A549 (cell line): Measurements from ENCODE around the gene PRKD3. TPM values are rescaled to one million over a fixed set of nuclear protein-coding genes. Genes with fewer than 3 reads are reported as not detected.

Experiments
- ATAC-seq, 2 experiments: fragments of 200-7000 bp in 1 of 2; fragments of >200 bp in 1 of 2; cut with Nextera tagmentation in 1 of 2; cut with Tn5 transposase in 1 of 2; 3 replicates each; pipeline versions ENCODE4 v1.8.0 to v1.9.1; 2018 to 2020; ENCODE audit warnings: mild to moderate bottlenecking in 1 of 2, moderate library complexity in 1 of 2
- CTCF ChIA-PET: fragments of 300-600 bp; sonication (Branson Sonifier 250); formaldehyde crosslinking; extraction: SDS; loops from one replicate; lab custom pipeline; 2021; ENCODE audit warnings: antibody characterized with exemption, inconsistent platforms; lab: Yijun Ruan, JAX
- POLR2A ChIA-PET: fragments of 350-600 bp; formaldehyde crosslinking; extraction: SDS; loops from one replicate; lab custom pipeline; 2021; ENCODE audit warnings: antibody characterized with exemption, inconsistent platforms; lab: Yijun Ruan, JAX
- DNase-seq, 2 experiments: peaks; one replicate each; pipeline versions ENCODE4 v3.0.0 to v3.0.0-alpha.2; 2011 to 2016; ENCODE audit warnings: low read depth in 1 of 2, low spot score in 1 of 2
- FAIRE-seq: peaks from 2 replicates; lab custom pipeline; 2011; peaks lifted over from hg19 to GRCh38; lab: Jason Lieb, UNC
- H3K27ac ChIP-seq, 2 experiments: fragments of >200 bp; sonication (Bioruptor Twin); formaldehyde crosslinking; 3 replicates each; pipeline ENCODE4 v1.5.1; 2016 to 2017
- H3K4me1 ChIP-seq: fragments of >200 bp; sonication (Bioruptor Twin); formaldehyde crosslinking; 3 replicates; pipeline ENCODE4 v1.6.1; 2016
- H3K4me2 ChIP-seq: fragments of >200 bp; sonication (Bioruptor Twin); formaldehyde crosslinking; 3 replicates; pipeline ENCODE4 v1.6.1; 2016
- H3K4me3 ChIP-seq: fragments of >200 bp; sonication (Bioruptor Twin); formaldehyde crosslinking; 3 replicates; pipeline ENCODE4 v1.5.1; 2016
- H3K9me3 ChIP-seq: fragments of >200 bp; sonication (Bioruptor Twin); formaldehyde crosslinking; 3 replicates; pipeline ENCODE4 v1.6.1; 2016
- BCL3 ChIP-seq: fragments of >200 bp; sonication (Bioruptor Twin); formaldehyde crosslinking; IDR thresholded peaks from 3 replicates; pipeline ENCODE4 v1.6.1; 2016
- CEBPB ChIP-seq, 2 experiments: fragments of >200 bp in 1 of 2; sonication (Bioruptor Twin) in 1 of 2; formaldehyde crosslinking in 1 of 2; IDR thresholded peaks; 2 replicates each; pipeline ENCODE4 v1.6.1; 2012 to 2016
- EHF ChIP-seq: fragments of 250-450 bp; sonication (Bioruptor Pico); IDR thresholded peaks from 2 replicates; pipeline ENCODE4 v1.5.0; 2020; ENCODE audit warnings: mild to moderate bottlenecking
- JUN ChIP-seq, 2 experiments: fragments of >200 bp; sonication (Bioruptor Twin); formaldehyde crosslinking; IDR thresholded peaks; 2 replicates in 1 of 2; 3 replicates in 1 of 2; pipeline ENCODE4 v1.6.1; 2016 to 2017
- WGBS: methylation state at CpG from one replicate; pipeline ENCODE4 v1.1.6; 2017; ENCODE audit errors: missing lambda C conversion rate; 5-methylcytosine and 5-hydroxymethylcytosine counted together
- polyA plus RNA-seq, 4 experiments: library from polyadenylated mRNA; depleted of rRNA in 3 of 4; stranded (reverse); fragments of >200 nt; fragmentation: RNase III in 1 of 4; extraction: RNeasy Plus Mini Kit Qiagen cat#74134 plus additional on column Dnase treatment in 1 of 4; gene quantifications; 2 replicates in 3 of 4; 3 replicates in 1 of 4; pipeline ENCODE4 v1.2.3, GENCODE V29; 2011 to 2017
- small RNA-seq, 6 experiments: library from RNA; depleted of rRNA; stranded (forward); fragments of <200 nt; gene quantifications; one replicate each; pipeline ENCODE3, GENCODE V24; 2012

The PRKD3 gene
- polyA plus RNA-seq, 2 of the 4 experiments (the other 2 are of a cell fraction), result 18.2 to 28.9 TPM

- Histone ChIP-seq H3K4me3 (no peak overlapping the region), H3K9me3 (no peaks in the 10 kb centered on the region), H3K4me2 (no peak overlapping the region), H3K27ac (no peak overlapping the region), H3K4me1 (no peaks in the 10 kb centered on the region)
- WGBS, result 88% methylated on average over 2 of the region's 2 CpGs
- DNase-seq, result no peak
- ChIA-PET POLR2A (no interaction called here), CTCF (no interaction called here)
- no peak for TF ChIP-seq EHF (CRISPR knock-in tag)
- TF ChIP-seq CEBPB (IDR thresholded peaks at IDR 0.05), result no peak
- TF ChIP-seq JUN (IDR thresholded peaks at IDR 0.05), result no peak
- no peak for TF ChIP-seq BCL3
- FAIRE-seq, result no peak
- no peak for ATAC-seq
These were observed 48.3 kb downstream of the PRKD3 start for GRCh38 chr2:37276291-37276690.

Small RNA genes lying within 50 kb of the gene (small RNA-seq; reads per million reads assigned to genes)
- 0 reads per million in 6 experiments for gene RNU6-939P

Other genes starting within 250 kb of the PRKD3 start
- 25.0 and 26.1 TPM in 2 replicates for gene HEATR5B, start 240.5 kb downstream of the PRKD3 start, polyA plus RNA-seq (2011; rRNA removed)
- 6.6 to 8.4 TPM (median 7.7 TPM) in 3 replicates for gene HEATR5B, start 240.5 kb downstream of the PRKD3 start, polyA plus RNA-seq (2017; fragmentation: RNase III; extraction: RNeasy Plus Mini Kit Qiagen cat#74134 plus additional on column Dnase treatment)
- 8.1 and 10.4 TPM in 2 replicates for gene GPATCH11, start 240.3 kb downstream of the PRKD3 start, polyA plus RNA-seq (2011; rRNA removed)
- gene GPATCH11, start 240.3 kb downstream of the PRKD3 start, polyA plus RNA-seq (2017; fragmentation: RNase III; extraction: RNeasy Plus Mini Kit Qiagen cat#74134 plus additional on column Dnase treatment), result 8.2 to 9.0 TPM (median 8.9 TPM) in 3 replicates
- 34.6 and 47.2 TPM in 2 replicates for gene EIF2AK2, start 167.9 kb downstream of the PRKD3 start, polyA plus RNA-seq (2011; rRNA removed)
- 27.1 to 30.1 TPM (median 29.8 TPM) in 3 replicates for gene EIF2AK2, start 167.9 kb downstream of the PRKD3 start, polyA plus RNA-seq (2017; fragmentation: RNase III; extraction: RNeasy Plus Mini Kit Qiagen cat#74134 plus additional on column Dnase treatment)
- not detected in 2 replicates for gene SULT6B1, start 136.2 kb downstream of the PRKD3 start, polyA plus RNA-seq (2011; rRNA removed)
- gene SULT6B1, start 136.2 kb downstream of the PRKD3 start, polyA plus RNA-seq (2017; fragmentation: RNase III; extraction: RNeasy Plus Mini Kit Qiagen cat#74134 plus additional on column Dnase treatment), result not detected in 3 replicates
- 78.1 and 87.4 TPM in 2 replicates for gene CEBPZOS, start 128.3 kb downstream of the PRKD3 start, polyA plus RNA-seq (2011; rRNA removed)
- gene CEBPZOS, start 128.3 kb downstream of the PRKD3 start, polyA plus RNA-seq (2017; fragmentation: RNase III; extraction: RNeasy Plus Mini Kit Qiagen cat#74134 plus additional on column Dnase treatment), result 55.9 to 69.2 TPM (median 61.3 TPM) in 3 replicates
- 44.1 and 70.9 TPM in 2 replicates for gene CEBPZ, start 93.2 kb downstream of the PRKD3 start, polyA plus RNA-seq (2011; rRNA removed)
- 71.5 to 74.0 TPM (median 72.7 TPM) in 3 replicates for gene CEBPZ, start 93.2 kb downstream of the PRKD3 start, polyA plus RNA-seq (2017; fragmentation: RNase III; extraction: RNeasy Plus Mini Kit Qiagen cat#74134 plus additional on column Dnase treatment)
- 40.2 and 48.0 TPM in 2 replicates for gene NDUFAF7, start 93.2 kb downstream of the PRKD3 start, polyA plus RNA-seq (2011; rRNA removed)
- 28.8 to 29.3 TPM (median 29.0 TPM) in 3 replicates for gene NDUFAF7, start 93.2 kb downstream of the PRKD3 start, polyA plus RNA-seq (2017; fragmentation: RNase III; extraction: RNeasy Plus Mini Kit Qiagen cat#74134 plus additional on column Dnase treatment)
- gene QPCT, start 19.8 kb upstream of the PRKD3 start, polyA plus RNA-seq (2011; rRNA removed), result 42.7 and 68.7 TPM in 2 replicates
- 16.6 to 20.0 TPM (median 18.7 TPM) in 3 replicates for gene QPCT, start 19.8 kb upstream of the PRKD3 start, polyA plus RNA-seq (2017; fragmentation: RNase III; extraction: RNeasy Plus Mini Kit Qiagen cat#74134 plus additional on column Dnase treatment)